Type B pancreatic cell (in vitro differentiated cells): ENCODE measurements around the gene DTX1. TPM values are rescaled to one million over a fixed set of nuclear protein-coding genes. Genes with fewer than 3 reads are reported as not detected.

ENCODE experiments used
- DNase-seq: peaks from one replicate; pipeline ENCODE4 v3.0.0; 2021; ENCODE audit warnings: mixed read lengths; ENCODE audit not compliant: unreplicated experiment; ENCODE audit errors: extremely low spot score
- H3K27ac Mint-ChIP-seq: 2 replicates; pipeline ENCODE4 v1.8.0; 2021; ENCODE audit warnings: mild to moderate bottlenecking, mixed read lengths
- H3K27me3 Mint-ChIP-seq: 2 replicates; pipeline ENCODE4 v1.8.0; 2021; ENCODE audit warnings: mixed read lengths
- H3K36me3 Mint-ChIP-seq: 2 replicates; pipeline ENCODE4 v1.8.0; 2021; ENCODE audit warnings: mixed read lengths
- H3K4me1 Mint-ChIP-seq: one replicate; pipeline ENCODE4 v1.8.0; 2021; ENCODE audit warnings: mixed read lengths; ENCODE audit not compliant: unreplicated experiment
- H3K4me3 Mint-ChIP-seq: 2 replicates; pipeline ENCODE4 v1.8.0; 2021; ENCODE audit warnings: mild to moderate bottlenecking, mixed read lengths
- H3K9me3 Mint-ChIP-seq: 2 replicates; pipeline ENCODE4 v1.8.0; 2021; ENCODE audit warnings: mixed read lengths
- total RNA-seq: library from RNA; stranded (reverse); gene quantifications from 2 replicates; pipeline ENCODE4 v1.2.1, GENCODE V29; 2021; ENCODE audit warnings: low replicate concordance
- TF ChIP-seq, protein P1 (sequence below): fragments of 200-600 bp; sonication (generic); conservative IDR thresholded peaks from 2 replicates; pipeline ENCODE4 v1.5.0; 2021; ENCODE audit warnings: antibody characterized with exemption, mild to moderate bottlenecking

Gene DTX1
- total RNA-seq, 1 donor from 2014 or later, result 2.4 TPM

DNA sequence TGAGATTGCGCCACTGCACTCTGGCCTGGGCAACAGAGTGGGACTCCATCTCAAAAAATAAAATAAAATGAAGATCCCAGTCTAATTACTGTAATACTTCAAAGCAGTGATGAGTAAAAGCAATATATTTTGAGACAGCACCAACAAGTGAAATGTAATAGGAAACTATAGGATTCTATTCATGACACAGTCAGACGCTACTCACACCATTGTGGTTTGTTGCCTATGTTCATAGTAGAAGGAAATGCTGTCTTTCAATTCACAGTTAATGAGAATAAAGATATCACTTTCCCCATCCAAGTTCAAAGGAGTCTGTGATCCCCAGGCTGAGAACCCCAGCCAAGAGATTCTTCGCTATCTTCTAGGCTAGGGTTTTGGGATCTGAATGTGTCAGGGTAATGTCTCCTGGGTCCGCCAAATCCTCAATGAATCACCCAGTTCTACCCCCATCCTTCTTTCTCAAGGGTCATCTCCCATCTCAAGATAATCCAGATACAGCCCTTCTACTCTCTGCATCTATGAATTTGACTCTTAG lies 16.6 kb upstream of the DTX1 start:
- Mint-ChIP-seq H3K9me3 (no peaks in the 10 kb centered on the region), H3K4me3 (no peak overlapping the region), H3K36me3 (no peaks in the 10 kb centered on the region), H3K27ac (no peak overlapping the region), H3K27me3 (peaks cover 35% of the 10 kb centered on the region), H3K4me1 (no peaks in the 10 kb centered on the region)
- DNase-seq, result no peak
- TF ChIP-seq, protein P1, sequence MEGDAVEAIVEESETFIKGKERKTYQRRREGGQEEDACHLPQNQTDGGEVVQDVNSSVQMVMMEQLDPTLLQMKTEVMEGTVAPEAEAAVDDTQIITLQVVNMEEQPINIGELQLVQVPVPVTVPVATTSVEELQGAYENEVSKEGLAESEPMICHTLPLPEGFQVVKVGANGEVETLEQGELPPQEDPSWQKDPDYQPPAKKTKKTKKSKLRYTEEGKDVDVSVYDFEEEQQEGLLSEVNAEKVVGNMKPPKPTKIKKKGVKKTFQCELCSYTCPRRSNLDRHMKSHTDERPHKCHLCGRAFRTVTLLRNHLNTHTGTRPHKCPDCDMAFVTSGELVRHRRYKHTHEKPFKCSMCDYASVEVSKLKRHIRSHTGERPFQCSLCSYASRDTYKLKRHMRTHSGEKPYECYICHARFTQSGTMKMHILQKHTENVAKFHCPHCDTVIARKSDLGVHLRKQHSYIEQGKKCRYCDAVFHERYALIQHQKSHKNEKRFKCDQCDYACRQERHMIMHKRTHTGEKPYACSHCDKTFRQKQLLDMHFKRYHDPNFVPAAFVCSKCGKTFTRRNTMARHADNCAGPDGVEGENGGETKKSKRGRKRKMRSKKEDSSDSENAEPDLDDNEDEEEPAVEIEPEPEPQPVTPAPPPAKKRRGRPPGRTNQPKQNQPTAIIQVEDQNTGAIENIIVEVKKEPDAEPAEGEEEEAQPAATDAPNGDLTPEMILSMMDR, result no peak

DNA sequence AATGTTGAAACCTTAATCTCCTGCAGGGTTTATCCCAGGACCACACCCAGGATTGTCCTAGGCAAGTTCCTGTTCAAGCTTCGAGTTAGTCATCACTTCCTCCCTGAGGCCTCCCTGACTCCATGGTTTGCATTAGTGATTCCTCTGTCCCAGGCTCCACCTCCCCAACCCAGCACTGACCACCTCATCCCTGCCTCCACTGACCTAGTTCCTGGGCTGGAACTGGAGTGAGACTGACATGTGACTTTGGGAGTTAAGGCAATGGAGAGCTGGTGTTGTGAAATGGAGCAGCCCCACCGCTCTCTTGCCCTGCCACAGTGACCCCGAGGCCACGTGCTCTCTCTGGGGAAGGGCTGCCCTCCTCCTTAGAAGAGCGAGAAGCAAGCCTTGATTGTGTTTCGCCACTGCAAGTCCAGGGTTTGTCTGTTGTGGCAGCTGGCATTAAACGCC lies 15.8 kb upstream of the DTX1 start:
- Mint-ChIP-seq H3K9me3 (no peaks in the 10 kb centered on the region), H3K27ac (no peak overlapping the region), H3K27me3 (peaks cover 43% of the 10 kb centered on the region), H3K4me3 (no peak overlapping the region), H3K4me1 (no peaks in the 10 kb centered on the region), H3K36me3 (no peaks in the 10 kb centered on the region)
- DNase-seq, result no peak
- TF ChIP-seq, protein P1, result no peak

DNA sequence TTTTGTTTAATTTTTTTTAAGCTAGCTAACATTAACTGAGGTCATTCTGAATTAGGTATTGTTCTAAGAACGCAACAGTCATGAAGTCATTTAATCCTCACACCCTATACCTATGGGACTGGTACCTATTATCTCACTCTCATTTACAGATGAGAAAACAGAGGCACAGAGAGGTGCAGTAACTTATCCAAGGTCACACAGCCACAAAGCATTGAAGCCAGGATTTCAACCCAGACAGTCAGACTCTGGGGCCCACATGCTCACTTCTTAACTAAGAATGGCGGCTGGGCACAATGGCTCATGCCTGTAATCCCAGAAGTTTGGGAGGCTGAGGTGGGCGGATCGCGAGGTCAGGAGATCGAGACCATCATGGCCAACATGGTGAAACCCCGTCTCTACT lies 15.0 kb upstream of the DTX1 start:
- no peaks in the 10 kb centered on the region for H3K9me3 Mint-ChIP-seq
- DNase-seq, result no peak

DNA sequence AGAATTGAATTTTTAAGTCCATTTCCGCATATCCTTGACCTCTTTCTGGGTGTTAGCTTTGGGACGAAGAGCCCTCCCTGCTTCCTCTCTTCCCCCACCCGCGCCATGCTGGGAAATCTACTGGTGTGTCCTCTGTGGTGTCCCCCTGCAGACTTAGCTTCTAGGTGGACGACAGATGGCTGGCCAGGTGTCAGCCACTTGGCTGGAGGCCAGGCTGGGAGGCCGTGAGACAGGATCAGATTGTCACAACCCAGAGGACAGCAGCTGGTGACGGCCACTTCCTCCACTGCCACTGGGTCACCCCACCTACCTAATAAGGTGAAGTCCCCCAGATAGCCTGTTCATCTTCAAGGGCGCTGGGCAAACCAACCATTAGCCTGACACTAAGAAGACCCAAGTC lies 13.3 kb upstream of the DTX1 start:
- H3K4me3 Mint-ChIP-seq, result no peak overlapping the region

More for the DNA sequence above, 15.0 kb upstream of the DTX1 start:
- peaks cover 48% of the 10 kb centered on the region for H3K27me3 Mint-ChIP-seq
- TF ChIP-seq, protein P1, result no peak
- no peaks in the 10 kb centered on the region for H3K4me1 Mint-ChIP-seq
- no peak overlapping the region for H3K27ac Mint-ChIP-seq
- H3K4me3 Mint-ChIP-seq, result no peak overlapping the region
- no peaks in the 10 kb centered on the region for H3K36me3 Mint-ChIP-seq

DNA sequence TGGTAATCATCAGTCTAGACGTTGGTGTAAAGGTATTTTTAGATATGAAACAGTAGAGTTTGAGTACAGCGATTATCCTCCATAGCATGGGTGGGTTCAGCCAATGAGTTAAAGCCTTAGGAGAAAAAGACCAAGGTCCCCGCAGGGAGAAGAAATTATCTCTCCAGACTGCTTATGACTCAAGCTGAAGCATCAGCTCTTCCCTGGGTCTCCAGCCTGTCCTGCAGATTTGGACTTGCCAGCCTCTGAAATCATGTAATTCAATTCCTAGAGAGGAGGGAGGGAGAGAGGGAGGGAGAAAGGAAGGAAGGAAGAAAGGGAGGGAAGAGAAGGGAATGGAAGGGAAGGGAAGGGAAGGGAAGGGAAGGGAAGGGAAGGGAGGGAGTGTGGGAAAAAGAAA lies 12.0 kb upstream of the DTX1 start:
- Mint-ChIP-seq H3K4me1 (no peaks in the 10 kb centered on the region), H3K4me3 (no peak overlapping the region), H3K9me3 (no peaks in the 10 kb centered on the region), H3K27me3 (peaks cover 63% of the 10 kb centered on the region), H3K27ac (no peak overlapping the region), H3K36me3 (no peaks in the 10 kb centered on the region)
- no peak for DNase-seq
- TF ChIP-seq, protein P1, result no peak

More for the DNA sequence above, 13.3 kb upstream of the DTX1 start:
- peaks cover 56% of the 10 kb centered on the region for H3K27me3 Mint-ChIP-seq
- no peak for DNase-seq
- TF ChIP-seq, protein P1, result no peak
- H3K27ac Mint-ChIP-seq, result no peak overlapping the region
- no peaks in the 10 kb centered on the region for H3K9me3 Mint-ChIP-seq
- H3K4me1 Mint-ChIP-seq, result no peaks in the 10 kb centered on the region
- H3K36me3 Mint-ChIP-seq, result no peaks in the 10 kb centered on the region

DNA sequence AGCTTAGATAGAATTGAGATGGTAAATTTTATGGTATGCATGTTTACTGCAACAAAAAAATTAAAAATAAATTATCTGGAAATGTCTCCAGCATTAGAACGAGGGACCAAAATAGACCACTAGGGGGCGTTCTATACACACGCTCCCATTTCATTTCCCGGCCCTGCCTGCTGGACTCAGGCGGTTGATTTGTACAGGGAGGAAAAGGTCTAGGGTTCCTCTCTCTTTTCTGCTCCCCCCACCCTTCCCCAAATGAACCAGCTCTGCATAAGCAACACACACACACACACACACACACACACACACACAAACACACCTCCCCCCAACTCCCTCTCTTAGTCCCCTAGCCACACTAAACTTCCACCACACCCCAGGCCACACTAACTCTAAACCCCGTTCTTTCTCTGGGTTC lies 7.8 kb upstream of the DTX1 start:
- DNase-seq, result no peak
- Mint-ChIP-seq H3K4me1 (no peaks in the 10 kb centered on the region), H3K27me3 (peaks cover 85% of the 10 kb centered on the region)

More for the DNA sequence above, 7.8 kb upstream of the DTX1 start:
- TF ChIP-seq, protein P1, result peak; percentile 89
- Mint-ChIP-seq H3K36me3 (no peaks in the 10 kb centered on the region), H3K9me3 (no peaks in the 10 kb centered on the region), H3K4me3 (no peak overlapping the region), H3K27ac (no peak overlapping the region)
